GM19351 (cell line): ENCODE measurements around the gene GPS1.

ENCODE experiments used
- ATAC-seq: cut with Tn5 transposase; IDR thresholded peaks from one replicate; pipeline ENCODE4 v1.9.1; 2021; ENCODE audit warnings: mild to moderate bottlenecking, moderate library complexity; ENCODE audit not compliant: unreplicated experiment

Gene GPS1

DNA sequence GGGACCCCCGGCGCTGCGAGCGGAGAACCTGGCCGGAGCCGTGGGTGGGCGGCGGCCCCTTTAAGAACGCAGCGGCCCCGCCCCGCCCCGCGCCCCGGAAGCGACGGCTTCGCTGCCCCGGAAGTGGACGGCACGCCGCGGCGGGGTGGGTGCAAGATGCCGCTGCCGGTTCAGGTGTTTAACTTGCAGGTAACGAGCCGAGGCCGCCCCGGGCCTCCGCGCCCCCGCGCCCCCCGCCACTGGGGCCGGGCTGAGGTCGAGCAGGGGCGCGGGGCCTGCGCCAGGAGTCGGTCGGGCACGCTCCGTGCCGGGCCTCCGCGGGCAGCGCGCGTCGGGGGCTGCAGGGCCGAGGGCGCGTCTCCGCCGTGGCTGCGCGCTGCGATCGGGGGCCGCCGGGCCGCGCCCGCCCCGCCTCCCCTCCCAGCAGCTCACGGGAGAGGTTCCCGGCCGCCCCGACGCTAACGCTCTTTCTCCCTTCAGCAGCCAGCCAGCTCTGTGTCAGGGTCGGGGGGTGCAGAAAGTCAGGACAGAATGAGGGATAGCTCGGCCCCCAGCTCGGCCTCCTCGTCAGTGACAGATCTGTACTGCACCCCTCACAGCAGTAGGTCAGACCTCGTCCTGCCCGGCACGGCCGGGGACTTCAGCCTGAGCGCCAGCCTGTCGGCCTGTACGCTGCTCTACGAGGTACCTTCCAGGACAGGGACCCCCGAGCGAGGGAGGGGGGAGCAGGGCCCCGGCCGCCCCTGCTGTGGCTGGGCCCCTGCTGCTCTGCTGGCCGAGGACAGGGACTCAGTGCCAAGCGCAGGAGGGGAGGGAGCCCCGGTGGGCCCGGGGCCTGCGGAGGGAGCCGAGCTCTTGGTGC lies at the start of gene GPS1, which contains the start of gene RFNG:
Gene GPS1 (plus strand): TSS at position 123 of the 862 bp plus-strand sequence. CDS start 34 bp downstream, at position 157.
Gene RFNG (minus strand): TSS at position 36 of the 862 bp plus-strand sequence. CDS start 45 bp downstream, outside the sequence.
- no peak for ATAC-seq

DNA sequence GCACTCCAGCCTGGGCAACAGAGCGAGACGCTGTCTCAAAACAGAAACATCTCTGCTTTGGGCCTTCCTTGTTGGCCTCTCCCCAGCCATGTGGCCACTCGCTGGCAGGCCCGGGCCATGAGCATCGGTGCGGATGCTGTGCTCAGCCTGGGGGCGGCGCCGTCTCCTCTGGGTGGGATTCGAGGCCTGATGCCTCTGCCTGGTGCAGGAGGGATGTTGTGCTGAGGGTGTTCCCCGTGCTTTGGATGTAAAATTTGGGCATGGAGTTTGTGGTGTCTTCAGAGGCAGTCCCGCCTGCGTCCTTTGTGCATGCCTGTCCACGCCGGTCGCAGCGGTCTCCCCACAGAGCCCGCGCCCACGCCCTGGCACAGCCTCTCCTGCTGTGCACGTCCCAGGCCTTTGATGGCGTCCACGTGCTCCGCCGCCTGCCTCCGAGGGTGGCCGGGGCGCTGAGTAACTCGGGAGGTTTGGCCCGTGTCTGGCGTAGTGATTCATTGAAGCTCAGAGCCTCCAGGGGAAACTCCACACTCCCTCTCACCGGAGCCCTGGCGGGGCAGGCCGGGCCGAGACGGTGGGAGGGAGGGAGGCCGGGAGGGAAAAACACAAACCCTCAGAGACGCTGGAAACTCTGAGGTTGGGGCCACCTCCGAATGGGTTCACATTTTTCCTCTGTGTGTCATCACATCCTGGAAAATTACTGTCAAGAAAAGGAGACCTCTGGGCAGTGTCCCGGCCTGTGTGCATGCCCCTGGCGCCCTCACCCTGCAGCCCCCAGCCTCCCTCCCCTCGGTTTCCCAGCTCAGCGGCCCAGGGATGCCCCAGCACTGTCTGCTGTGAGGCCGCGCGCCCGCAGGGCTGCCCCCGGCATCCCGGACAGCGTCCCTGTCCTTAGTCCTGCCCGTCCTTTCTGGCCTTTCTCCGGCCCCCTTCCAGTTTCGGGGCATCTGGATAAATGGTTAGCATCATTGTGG lies 48.0 kb upstream of the GPS1 start:
- no peak for ATAC-seq

DNA sequence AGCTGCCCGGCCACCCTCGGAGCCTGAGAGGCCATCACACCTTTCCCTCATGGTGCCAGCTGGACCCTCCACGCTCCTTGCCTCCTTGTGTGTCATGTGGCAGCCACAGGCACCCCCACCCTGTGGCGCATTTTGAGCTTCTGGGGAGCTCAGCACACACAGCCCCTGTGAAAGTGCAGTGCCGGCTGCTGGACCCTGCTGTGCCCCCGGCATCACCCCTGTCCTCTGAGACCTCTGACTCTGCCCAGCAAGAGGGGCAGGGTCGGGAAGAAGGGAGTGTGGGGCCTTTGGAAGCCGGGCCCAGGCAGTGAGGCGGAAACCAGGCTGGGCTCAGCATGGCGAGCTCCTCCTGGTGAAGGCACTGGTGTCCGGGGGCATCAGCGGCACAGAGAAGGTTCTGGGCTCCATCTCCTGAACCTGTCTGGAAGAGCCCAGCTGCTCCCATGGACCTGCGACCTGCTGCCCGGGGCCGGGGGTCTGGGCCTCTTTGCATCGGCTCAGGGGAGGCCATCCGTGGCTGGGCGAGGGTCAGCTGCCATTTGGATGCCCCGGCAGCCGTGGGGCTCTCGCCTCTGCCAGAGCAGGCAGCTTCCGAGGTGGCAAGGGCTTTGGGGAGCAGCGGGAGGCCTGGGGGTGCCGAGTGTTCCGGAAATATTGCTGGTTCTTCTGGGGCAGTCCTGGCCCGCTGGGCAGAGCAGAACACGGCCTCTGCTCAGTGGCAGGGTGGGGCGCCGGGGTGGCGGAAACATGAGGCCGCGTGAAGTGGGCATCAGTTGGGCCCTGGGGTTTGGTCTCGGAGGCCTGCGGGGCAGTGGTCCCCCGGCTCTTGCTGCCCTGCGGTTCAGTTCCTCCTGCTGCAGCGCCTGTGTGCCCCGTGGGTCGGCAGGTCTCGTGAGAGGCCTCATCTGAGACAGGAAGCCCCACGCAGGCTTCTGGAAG lies 46.9 kb upstream of the GPS1 start:
- no peak for ATAC-seq

GRCh38 chr17:82005701-82006348 lies 45.9 kb upstream of the GPS1 start:
- no peak for ATAC-seq

GRCh38 chr17:82006468-82007227 lies 45.0 kb upstream of the GPS1 start:
- no peak for ATAC-seq

GRCh38 chr17:82007228-82007494 lies 44.5 kb upstream of the GPS1 start:
- no peak for ATAC-seq

GRCh38 chr17:82007495-82008257 lies 44.0 kb upstream of the GPS1 start:
- ATAC-seq = no peak

- no peak for ATAC-seq
These were observed 43.3 kb upstream of the GPS1 start for GRCh38 chr17:82008258-82008940.

DNA sequence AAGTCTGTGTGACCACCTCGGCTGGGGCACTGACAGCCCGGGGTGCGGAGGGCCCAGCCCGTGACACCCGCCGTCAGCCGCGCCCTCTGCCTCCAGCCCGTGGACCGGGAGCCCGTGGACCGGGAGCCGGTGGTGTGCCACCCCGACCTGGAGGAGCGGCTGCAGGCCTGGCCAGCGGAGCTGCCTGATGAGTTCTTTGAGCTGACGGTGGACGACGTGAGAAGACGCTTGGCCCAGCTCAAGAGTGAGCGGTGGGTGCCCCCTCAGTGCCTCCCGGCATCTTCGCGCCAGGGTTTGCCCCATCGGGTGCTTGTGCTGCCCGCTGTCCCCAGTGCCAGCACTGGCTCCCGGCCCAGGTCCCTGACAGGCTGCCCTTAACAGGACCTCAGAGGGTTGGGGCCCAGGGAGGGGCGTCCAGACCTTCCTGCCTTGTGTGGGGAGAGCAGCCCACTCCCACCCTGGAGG lies 42.7 kb upstream of the GPS1 start:
- no peak for ATAC-seq

DNA sequence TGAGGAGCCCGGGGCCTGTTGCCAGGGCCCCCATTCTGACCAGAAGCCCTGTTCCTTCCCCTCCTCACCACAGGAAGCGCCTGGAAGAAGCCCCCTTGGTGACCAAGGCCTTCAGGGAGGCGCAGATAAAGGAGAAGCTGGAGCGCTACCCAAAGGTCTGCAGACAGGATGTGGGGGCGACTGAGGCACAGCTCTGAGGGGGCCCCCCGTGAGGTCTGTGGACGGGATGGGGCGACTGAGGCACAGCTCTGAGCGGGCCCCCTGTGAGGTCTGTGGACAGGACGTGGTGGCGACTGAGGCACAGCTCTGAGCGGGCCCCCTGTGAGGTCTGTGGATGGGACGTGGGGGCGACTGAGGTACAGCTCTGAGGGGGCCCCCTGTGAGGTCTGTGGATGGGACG lies 42.3 kb upstream of the GPS1 start:
- ATAC-seq = no peak

- no peak for ATAC-seq
These were observed 40.8 kb upstream of the GPS1 start for GRCh38 chr17:82010575-82011525.

GRCh38 chr17:82011617-82012187 lies 40.0 kb upstream of the GPS1 start:
- ATAC-seq = no peak

DNA sequence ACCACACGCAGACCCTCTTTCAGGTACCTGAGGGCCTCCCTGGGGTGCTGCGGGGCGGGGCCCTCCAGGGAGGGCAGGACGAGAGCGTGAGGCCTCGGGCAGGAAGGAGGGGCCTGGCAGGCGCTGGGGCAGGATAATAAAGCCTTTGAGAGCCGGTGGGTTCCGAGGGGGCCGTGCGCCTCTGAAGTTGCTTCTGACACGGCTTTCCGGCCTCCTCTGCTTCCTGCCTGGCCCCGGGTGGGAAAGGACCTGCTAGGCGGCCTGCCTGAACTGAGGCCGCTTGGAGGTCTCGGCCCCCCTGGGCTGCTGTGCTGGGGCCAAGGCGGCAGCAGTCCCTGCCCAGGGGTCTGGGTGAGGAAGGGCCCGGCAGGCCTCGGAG lies 39.4 kb upstream of the GPS1 start:
- ATAC-seq = no peak

DNA sequence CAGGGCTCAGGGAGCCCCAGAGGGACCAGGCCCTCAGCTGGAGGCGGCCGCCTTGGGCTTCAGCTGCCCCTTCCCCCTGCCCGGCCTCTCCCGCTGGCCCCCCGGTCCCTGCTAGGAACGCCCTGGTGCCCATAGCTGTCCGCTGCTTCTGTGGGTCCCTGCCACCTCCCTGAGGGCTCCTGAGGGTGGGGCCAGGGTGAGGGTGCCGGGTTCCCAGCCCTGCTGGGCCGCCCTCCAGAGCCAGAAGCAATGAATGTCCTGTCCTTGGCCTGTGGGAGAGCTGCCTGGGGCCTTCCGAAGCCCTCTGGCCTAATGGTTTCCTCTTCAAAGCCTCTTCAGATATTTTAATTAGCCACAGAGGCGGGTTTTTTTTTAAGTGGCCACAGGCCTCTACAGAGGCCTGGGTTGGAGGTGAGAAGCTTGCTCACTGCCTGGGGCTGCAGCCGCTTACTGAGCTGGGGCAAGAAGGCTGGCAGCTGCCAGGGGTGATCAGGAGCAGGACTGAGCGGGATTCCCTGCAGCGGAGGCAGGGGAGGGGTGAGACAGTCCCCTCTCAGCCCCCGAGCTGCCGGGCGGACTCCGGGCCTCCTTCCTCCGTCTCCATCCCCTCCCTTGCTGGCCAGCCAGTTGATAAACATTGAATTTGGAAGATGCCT lies 38.9 kb upstream of the GPS1 start:
- ATAC-seq = no peak

- ATAC-seq = no peak
These were observed 38.4 kb upstream of the GPS1 start for GRCh38 chr17:82013341-82013740.

GRCh38 chr17:82013772-82014321 lies 37.9 kb upstream of the GPS1 start:
- no peak for ATAC-seq
